HG02678 (cell line): ENCODE measurements around the gene WWOX.

ENCODE experiments used
- ATAC-seq: cut with Tn5 transposase; IDR thresholded peaks from one replicate; pipeline ENCODE4 v1.9.1; 2021; ENCODE audit warnings: mild to moderate bottlenecking, moderate library complexity; ENCODE audit not compliant: unreplicated experiment

Gene WWOX

GRCh38 chr16:78696797-78697196, 597.3 kb downstream of the WWOX start:
- no peak for ATAC-seq

GRCh38 chr16:78697426-78697825, 598.0 kb downstream of the WWOX start:
- no peak for ATAC-seq

DNA sequence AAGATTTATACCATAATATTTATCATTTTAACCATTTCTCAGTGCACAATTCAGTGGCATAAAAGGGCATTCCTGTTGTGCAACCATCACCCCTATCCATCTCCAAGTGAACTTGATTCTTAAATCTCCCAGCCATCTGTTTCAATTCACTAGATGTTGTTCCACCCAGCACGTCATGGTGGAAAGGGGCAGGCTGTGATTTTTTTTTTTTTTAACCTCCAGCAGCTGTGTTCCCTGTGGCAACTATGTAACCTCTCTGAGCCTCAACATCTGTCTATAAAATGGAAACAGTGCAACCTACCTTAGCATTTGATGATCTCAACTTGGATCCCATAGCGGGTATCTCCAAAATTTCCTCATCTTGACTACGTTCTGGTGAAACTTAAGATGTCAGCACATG, 604.5 kb downstream of the WWOX start:
- ATAC-seq = no peak

DNA sequence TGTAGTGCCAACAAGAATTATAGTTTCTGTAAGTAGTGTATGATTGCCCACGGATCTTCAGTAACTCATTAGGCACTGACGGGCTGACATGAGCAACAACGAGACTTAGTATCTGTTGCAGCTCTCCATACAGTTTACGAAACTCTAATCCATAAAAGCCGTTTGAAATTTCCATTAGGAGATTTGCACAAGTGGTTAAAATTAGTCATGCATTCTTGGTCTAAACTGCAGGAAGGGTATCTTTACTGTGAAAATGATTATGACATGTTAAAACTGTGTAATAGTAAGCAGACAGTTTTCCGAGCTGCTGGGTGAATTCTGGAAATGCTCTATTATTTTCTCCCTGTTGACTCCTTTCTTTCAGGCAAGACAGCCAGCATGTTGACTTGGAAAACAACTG, 605.0 kb downstream of the WWOX start:
- ATAC-seq = no peak

DNA sequence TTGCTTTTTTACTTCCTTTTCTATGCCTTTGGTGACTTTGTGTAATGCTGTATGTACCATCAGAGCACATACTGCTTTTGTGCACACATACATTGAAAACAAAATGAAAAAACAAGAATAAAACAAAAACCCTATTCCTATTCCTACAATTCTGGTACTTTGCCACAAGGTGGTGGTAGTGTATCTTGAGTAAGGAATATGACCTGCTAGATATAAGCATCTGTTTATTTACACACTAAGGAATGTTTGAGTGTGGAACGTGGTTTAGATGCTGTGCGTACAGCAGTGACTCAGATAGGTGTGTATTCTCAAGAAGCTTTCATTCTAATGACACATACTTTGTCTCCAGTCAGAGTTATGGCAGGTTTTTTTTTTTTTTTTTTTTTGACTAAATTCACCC, 606.2 kb downstream of the WWOX start:
- ATAC-seq = no peak

DNA sequence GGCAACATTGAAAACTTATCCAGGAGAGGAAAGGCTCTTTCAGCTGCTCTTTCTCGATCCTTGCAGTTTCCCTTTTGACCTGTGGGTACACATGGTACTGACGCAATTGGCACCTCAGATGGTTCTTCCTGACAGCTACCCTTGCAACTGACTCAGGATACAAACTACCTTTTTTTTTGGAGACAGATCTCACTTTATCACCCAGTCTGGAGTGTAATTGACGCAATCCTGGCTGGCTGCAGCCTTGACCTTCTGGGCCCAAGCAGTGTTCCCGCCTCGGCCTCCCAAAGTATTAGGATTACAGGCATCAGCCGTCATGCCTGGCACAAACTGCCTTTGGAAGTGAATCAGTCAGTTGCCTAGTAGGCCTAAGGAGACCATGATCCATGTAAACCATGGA, 607.2 kb downstream of the WWOX start:
- no peak for ATAC-seq

DNA sequence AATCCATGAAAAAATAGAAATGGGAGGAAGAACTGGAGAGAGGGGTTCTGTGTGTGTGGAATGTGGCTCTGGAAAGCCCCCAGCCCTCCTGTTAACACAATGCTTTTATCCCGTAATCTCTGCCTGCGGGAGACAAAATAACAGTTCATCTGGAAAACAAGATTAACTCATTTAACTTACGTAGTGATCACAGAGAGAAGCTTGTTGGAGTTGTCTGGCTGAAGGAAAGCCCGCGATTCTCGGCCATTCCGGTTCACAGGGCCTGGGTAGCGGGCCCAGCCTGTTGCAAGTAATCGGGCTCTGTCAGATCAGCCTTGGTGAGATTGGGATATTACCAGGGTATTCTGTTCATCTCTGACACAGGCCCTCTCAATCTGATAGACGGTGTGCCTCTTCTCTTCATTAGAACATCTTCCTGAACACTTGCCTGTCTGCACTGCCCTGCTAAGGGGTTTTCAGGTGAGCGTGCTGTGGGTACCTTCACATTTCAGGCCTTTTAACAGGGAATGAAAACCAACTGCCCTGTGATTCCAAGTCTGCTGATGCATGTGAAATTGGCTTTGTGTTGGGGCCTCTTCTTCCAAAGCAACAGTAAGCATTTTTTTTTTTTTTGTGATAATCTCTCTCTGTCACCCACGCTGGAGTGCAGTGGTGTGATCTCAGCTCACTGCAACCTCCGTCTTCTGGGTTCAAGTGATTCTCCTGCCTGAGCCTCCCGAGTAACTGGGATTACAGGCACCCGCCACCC, 609.9 kb downstream of the WWOX start:
- ATAC-seq = no peak

DNA sequence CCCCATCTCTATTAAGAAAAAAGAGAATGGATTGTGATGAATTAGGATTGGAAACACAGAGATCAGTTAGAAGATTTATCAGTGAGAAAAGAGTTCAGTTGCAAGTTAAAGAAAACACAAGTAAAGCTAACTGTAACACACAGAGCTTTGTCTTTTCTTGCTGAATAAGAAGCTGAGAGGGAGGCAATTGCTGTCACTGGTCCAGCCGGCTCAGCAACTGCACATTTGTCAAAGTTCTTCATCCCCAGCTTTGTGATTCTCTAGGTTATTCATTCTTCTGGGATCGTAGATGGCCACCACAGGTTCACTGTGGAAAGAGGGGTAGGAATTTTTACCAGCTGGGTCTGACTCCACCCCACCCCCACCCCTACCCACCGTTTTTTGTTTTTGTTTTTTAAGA, 615.7 kb downstream of the WWOX start:
- no peak for ATAC-seq

DNA sequence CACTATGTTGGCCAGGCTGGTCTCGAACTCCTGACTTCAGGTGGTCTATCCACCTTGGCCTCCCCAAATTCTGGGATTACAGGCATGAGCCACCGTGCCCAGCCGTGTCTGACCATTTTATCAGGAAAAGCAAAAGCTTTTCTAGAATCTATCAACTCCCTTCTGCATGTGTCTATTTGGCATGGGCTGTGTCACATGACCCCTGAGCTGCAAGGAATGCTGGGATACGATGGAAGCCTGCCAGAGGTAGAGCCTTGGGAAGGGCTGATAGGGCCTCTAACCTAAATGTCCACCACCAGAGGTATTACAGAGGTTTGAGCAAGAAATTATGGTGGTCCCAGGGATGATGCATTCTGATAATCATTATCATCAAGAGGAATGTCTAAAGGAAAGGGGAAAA, 616.2 kb downstream of the WWOX start:
- no peak for ATAC-seq

- no peak for ATAC-seq
These were observed 618.7 kb downstream of the WWOX start for GRCh38 chr16:78718141-78718540.

- ATAC-seq = no peak
These were observed 621.0 kb downstream of the WWOX start for GRCh38 chr16:78720416-78720815.

DNA sequence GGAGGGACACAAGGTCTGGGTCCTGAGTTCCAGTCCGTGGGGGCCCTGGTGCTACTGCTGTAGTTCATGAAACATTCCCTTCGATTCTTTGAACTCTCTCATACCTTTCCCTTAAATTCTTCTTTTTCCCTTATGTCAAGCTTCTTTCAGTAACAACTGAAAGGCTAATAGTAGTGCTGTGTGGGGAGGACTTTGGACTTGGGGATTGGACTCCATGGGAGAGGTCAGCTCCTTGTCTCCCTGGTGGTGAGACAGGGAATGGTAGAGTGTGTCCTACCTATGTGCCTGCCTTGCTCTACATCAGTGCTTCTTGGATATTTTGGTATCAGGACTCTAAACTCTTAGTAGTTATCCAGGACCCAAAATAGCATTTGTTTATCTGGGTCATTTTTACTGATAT, 628.1 kb downstream of the WWOX start:
- no peak for ATAC-seq

GRCh38 chr16:78729687-78730086, 630.2 kb downstream of the WWOX start:
- ATAC-seq = peak; percentile 65

- no peak for ATAC-seq
These were observed 632.3 kb downstream of the WWOX start for GRCh38 chr16:78731785-78732184.

GRCh38 chr16:78732696-78733095, 633.2 kb downstream of the WWOX start:
- no peak for ATAC-seq

DNA sequence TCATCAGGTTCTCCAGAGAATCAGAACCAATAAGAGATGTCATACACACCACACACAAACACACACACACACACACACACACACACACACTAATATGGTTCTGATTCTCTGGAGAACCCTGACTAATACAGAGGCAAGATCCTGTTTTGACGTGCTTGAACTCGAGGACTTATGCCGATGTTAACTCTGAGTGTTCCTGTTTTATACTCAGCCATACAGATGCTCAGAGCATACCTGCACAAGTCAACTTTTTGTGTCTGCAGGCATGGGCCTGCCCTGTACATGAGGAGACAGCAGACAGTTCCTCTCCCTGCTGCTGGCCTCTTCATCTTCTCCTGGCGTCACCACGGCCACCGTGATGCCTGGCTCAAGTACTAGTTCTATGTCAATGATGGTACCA, 635.9 kb downstream of the WWOX start:
- no peak for ATAC-seq

DNA sequence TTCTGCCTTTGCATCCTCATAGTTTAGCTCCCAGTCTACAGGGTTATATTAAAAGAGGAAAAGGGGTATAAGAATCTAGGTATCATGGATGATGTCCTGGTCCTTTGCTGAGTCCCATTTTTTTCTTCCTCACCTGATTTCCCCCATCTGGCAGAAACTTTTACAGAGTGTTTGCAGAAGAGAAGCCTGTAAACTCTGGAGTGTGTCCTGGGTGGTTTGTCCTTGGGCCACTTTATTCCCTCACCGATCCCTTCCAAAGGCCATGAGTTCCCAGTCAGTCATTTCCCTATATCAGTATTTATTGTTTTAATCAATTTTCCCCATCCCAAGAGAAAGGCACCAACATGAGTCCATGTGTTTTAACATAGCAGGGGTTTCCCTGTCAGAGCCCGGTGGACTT, 638.2 kb downstream of the WWOX start:
- ATAC-seq = no peak

GRCh38 chr16:78738557-78738956, 639.1 kb downstream of the WWOX start:
- ATAC-seq = no peak

DNA sequence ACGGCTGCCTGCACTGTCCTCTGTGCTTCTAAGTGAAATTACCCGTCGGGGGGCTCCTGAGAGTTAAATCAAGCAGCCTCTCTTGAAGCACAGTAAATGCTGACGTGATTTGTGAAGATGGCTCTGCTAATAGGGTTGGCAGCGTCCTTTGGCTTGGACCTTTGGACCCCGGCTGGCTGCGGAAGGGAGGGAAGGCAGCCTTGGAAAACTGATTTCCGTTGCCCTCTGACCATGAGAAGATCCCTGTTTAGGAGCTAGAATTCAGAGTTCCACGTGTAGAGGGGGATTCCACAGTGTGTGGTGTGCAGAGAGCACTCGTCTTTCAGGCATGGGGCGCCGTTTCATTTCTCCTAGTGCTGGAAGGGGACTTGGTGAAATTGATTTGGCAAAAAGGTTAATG, 640.8 kb downstream of the WWOX start:
- ATAC-seq = no peak

- peak; percentile 98 for ATAC-seq
These were observed 643.2 kb downstream of the WWOX start for GRCh38 chr16:78742501-78743283.

DNA sequence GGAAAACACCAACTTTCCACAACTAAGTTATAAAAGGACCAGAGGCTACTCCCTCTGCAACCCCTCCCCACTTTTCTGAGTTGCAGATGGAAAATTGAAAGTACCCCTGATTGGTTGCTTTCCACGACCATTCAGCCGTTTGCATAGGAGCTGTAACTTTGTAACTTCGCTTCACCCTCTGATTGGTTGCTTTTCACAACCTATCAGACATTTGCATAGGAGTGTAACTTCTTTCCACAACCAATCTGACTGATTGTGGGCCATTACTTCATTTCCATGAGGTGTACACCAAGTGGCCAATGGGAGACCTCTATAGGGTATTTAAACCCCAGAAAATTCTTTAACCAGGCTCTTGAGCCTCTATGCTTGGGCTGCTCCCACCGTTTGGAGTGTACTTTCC, 644.1 kb downstream of the WWOX start:
- ATAC-seq = no peak

- no peak for ATAC-seq
These were observed 644.6 kb downstream of the WWOX start for GRCh38 chr16:78744099-78744498.

DNA sequence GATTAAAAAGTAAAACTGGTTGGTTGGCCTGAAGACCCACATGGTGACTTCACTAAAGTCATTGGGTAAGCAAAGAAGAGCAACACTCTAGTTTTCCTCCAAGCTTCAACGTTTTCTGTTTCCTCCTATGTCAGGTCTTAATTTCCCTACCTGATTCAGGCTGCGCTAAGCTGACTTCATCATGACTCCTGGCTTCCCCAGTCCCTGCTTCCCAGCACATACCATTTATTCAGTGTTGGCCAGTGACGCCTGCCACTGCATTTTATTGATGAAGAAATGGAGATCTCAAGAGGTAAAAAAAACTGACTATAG, 645.3 kb downstream of the WWOX start:
- no peak for ATAC-seq
